WERI-Rb-1 (cell line): ENCODE data around the gene SCYGR4.

Source experiments
- DNase-seq: peaks from one replicate; pipeline ENCODE4 v3.0.0-alpha.2; 2020
- H3K27ac ChIP-seq: fragments of 250-450 bp; sonication (Bioruptor Pico); 2 replicates; pipeline ENCODE4 v1.5.1; 2020; ENCODE audit warnings: mild to moderate bottlenecking, moderate library complexity
- H3K27me3 ChIP-seq: fragments of 250-450 bp; sonication (Bioruptor Pico); 2 replicates; pipeline ENCODE4 v1.5.1; 2021; ENCODE audit warnings: mild to moderate bottlenecking, low read depth, moderate library complexity; ENCODE audit not compliant: insufficient read depth, severe bottlenecking
- H3K36me3 ChIP-seq: fragments of 250-450 bp; sonication (Bioruptor Pico); 2 replicates; pipeline ENCODE4 v1.5.1; 2020; ENCODE audit warnings: mild to moderate bottlenecking, moderate library complexity
- H3K4me3 ChIP-seq: 2 replicates; pipeline ENCODE4 v1.5.1; 2011; ENCODE audit warnings: low read depth, mild to moderate bottlenecking, control low read depth, low read length
- H3K9me3 ChIP-seq: fragments of 250-450 bp; sonication (Bioruptor Pico); 2 replicates; pipeline ENCODE4 v1.5.1; 2021; ENCODE audit warnings: mild to moderate bottlenecking, moderate library complexity; ENCODE audit not compliant: severe bottlenecking
- TF ChIP-seq, protein P1 (sequence below): IDR thresholded peaks from 2 replicates; pipeline ENCODE4 v1.5.1; 2011; ENCODE audit warnings: low read depth, mild to moderate bottlenecking, control low read depth, inconsistent platforms, low read length

SCYGR4 gene

DNA sequence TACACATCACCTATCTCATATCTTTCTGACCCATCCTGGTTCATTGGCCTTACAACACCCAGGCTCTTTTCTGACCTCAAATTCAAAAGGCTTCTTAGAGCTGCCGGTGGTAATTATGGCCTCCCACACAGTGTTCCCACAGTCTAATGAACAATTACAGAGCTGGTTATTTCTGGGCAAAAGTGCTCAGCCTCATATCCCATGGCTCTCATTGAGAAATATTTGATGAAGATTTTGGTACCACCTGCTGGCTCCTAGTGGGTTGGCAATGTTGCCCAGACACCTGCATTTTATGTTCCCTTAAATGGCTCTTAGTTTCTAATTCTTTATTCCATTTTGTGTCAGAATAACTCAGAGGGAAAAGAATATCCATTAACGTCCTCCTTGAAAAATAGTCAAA, 38.7 kb upstream of the SCYGR4 start:
- TF ChIP-seq, protein P1, sequence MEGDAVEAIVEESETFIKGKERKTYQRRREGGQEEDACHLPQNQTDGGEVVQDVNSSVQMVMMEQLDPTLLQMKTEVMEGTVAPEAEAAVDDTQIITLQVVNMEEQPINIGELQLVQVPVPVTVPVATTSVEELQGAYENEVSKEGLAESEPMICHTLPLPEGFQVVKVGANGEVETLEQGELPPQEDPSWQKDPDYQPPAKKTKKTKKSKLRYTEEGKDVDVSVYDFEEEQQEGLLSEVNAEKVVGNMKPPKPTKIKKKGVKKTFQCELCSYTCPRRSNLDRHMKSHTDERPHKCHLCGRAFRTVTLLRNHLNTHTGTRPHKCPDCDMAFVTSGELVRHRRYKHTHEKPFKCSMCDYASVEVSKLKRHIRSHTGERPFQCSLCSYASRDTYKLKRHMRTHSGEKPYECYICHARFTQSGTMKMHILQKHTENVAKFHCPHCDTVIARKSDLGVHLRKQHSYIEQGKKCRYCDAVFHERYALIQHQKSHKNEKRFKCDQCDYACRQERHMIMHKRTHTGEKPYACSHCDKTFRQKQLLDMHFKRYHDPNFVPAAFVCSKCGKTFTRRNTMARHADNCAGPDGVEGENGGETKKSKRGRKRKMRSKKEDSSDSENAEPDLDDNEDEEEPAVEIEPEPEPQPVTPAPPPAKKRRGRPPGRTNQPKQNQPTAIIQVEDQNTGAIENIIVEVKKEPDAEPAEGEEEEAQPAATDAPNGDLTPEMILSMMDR = no peak

DNA sequence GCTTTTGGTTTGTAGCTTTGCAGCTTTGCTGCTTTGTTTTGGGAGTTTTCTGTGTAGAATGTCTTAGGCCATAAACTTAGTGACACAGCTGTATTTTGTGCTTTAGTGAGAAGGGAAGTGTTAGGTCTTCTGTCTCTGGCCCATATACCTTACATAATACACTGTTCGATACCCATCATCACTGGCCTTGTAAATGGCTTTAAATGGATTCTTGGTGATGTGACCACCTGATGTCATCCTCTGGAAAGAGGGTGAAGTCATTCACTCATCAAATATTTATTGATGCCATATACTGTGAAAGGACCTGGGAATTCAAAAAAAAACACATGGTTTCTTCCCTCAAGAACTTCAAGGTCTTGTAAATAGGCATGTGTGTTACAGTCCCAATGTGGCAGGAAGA, 37.5 kb upstream of the SCYGR4 start:
- Histone ChIP-seq H3K9me3 (no peaks in the 10 kb centered on the region), H3K36me3 (no peaks in the 10 kb centered on the region), H3K27ac (no peak overlapping the region), H3K27me3 (no peaks in the 10 kb centered on the region), H3K4me3 (no peak overlapping the region)
- TF ChIP-seq, protein P1 = no peak
- no peak for DNase-seq

More for the DNA sequence above, 38.7 kb upstream of the SCYGR4 start:
- DNase-seq = no peak
- H3K27ac ChIP-seq = no peak overlapping the region
- H3K4me3 ChIP-seq = no peak overlapping the region
- H3K36me3 ChIP-seq = no peaks in the 10 kb centered on the region
- H3K27me3 ChIP-seq = no peaks in the 10 kb centered on the region
- no peaks in the 10 kb centered on the region for H3K9me3 ChIP-seq

DNA sequence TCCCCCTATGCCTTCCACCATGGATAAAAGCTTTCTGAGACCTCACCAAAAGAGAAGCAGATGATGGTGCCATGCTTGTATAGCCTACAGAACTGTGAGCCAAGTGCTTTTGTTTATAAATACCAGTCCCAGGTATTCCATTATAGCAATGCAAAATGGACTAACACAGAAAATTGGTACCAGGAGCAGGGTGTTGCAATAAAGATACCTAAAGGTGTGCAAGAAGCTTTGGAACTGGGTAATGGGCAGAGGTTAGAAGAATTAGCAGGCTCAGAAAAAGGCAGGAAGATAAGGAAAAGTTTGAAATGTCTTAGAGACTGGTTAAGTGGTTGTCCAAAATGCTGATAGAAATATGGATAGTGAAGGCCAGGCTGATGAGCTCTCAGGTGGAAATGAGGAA, 34.9 kb upstream of the SCYGR4 start:
- H3K27me3 ChIP-seq = no peaks in the 10 kb centered on the region

DNA sequence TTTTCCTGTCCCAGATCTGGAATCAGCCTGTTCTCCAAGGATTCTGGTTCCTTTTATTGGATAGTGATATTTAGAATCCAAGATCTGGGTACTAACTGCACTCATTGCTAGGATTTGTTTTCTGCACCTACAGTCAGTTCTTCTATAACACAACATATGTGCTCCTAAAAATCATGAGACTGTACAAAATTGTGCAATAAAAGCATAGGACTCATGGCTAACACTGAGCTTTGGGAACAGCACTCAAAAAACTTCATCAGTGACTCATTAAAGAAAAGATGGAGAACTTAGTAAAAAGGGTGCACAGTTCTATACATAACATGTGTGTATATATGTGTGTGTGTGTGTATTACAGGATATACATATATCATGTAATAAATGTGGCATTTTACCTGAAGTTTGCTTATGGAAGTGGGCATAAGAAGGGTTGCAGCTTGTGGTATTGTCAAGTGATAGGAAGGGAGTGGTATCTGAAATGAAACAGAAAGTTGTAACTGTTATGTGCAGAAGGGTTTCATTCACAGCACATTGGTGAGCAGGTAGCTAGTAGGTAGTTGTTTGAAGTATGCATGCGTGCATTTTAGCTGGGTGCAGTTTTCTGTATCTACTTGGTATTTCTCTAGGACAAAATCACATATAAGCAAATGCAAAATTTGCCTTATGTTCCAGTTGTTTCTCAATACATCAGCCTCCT, 24.5 kb upstream of the SCYGR4 start:
- Histone ChIP-seq H3K27me3 (no peaks in the 10 kb centered on the region), H3K36me3 (no peaks in the 10 kb centered on the region), H3K27ac (no peak overlapping the region), H3K4me3 (no peak overlapping the region), H3K9me3 (no peaks in the 10 kb centered on the region)
- TF ChIP-seq, protein P1 = no peak
- DNase-seq = no peak

More for the DNA sequence above, 34.9 kb upstream of the SCYGR4 start:
- TF ChIP-seq, protein P1 = no peak
- DNase-seq = no peak
- H3K36me3 ChIP-seq = no peaks in the 10 kb centered on the region
- no peaks in the 10 kb centered on the region for H3K9me3 ChIP-seq
- no peak overlapping the region for H3K4me3 ChIP-seq
- H3K27ac ChIP-seq = no peak overlapping the region

DNA sequence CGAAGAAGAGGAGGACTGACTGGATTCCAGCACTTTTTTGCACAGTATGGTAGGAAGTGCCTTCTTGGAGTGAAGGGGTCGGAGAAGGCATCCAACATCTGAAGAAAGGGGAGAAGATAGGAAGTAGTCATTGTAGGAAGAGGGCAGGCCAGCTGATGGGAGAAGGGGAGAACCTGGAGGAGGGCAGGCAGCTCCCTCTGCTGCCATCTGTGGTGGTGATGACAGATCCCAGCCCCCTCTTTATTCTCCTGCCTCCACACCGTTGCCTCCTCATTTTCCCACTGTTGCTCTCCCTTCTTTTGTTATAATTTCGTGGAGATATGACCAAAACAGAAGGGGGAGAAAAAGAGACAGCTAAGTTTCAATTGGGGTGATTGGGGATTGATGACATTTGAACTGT, 21.5 kb upstream of the SCYGR4 start:
- Histone ChIP-seq H3K4me3 (no peak overlapping the region), H3K36me3 (no peaks in the 10 kb centered on the region), H3K27me3 (no peaks in the 10 kb centered on the region), H3K27ac (no peak overlapping the region), H3K9me3 (no peaks in the 10 kb centered on the region)
- DNase-seq = no peak
- TF ChIP-seq, protein P1 = no peak

DNA sequence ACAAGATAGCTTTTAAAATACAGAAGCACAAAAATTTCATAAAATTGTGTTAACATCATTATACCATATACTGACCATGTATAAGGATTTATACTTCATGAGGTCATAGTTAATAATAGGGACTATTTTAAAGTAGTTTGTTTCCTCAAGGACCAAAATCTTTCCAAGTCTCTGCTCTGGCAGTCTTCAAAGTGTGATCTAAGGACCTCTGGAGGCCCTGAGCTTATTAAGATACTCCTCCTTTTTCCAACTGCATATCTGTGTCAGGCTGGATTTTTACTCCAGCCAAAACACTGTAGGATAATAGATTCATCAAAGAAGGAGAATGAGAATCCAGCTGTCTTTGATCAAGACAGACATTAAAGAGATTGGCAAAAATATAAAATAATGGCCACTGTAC, 20.3 kb upstream of the SCYGR4 start:
- H3K9me3 ChIP-seq = no peaks in the 10 kb centered on the region
- no peak overlapping the region for H3K4me3 ChIP-seq
- H3K27ac ChIP-seq = no peak overlapping the region
- DNase-seq = no peak
- no peaks in the 10 kb centered on the region for H3K36me3 ChIP-seq
- TF ChIP-seq, protein P1 = no peak
- H3K27me3 ChIP-seq = no peaks in the 10 kb centered on the region
